ENCODE data around the gene CEMIP2. TPM values are rescaled to one million over a fixed set of nuclear protein-coding genes. Genes with fewer than 3 reads are reported as not detected.

CEMIP2 gene
- total RNA-seq, 1 experiment from 2014 or later, result 14.8 TPM

- BruUV-seq (replicated peaks), result no TSS peak
These were observed 22.0 kb upstream of the CEMIP2 start for GRCh38 chr9:71790296-71790695.

GRCh38 chr9:71783120-71783523, 14.8 kb upstream of the CEMIP2 start:
- DNase-seq (ENCODE audit: low read depth, low spot score) (no peak), ATAC-seq (no peak)
- Histone ChIP-seq H3K36me3 (ENCODE audit: control insufficient read depth, insufficient read depth, low read length) (no peaks in the 10 kb centered on the region), H3K4me1 (ENCODE audit: control insufficient read depth, insufficient read depth, low read length) (no peaks in the 10 kb centered on the region), H3K9me3 (ENCODE audit: control insufficient read depth, insufficient read depth, low read depth, low read length) (no peaks in the 10 kb centered on the region), H3K27ac (ENCODE audit: low read length) (no peak overlapping the region), H3K4me3 (ENCODE audit: low read depth in 2 of 2, low read length in 2 of 2) (no peak overlapping the region), H3K27me3 (ENCODE audit: control insufficient read depth, insufficient read depth, low read length) (no peaks in the 10 kb centered on the region)
- TF ChIP-seq REST (IDR thresholded peaks at IDR 0.05; ENCODE audit: insufficient read depth in 1 of 2, low read depth in 2 of 2, low read length in 1 of 2), result no peak
- no peak for TF ChIP-seq SIN3A (IDR thresholded peaks at IDR 0.05; ENCODE audit: borderline replicate concordance, insufficient read depth, low read depth, low read length)
- TF ChIP-seq POLR2AphosphoS5 (IDR thresholded peaks at IDR 0.05; ENCODE audit: low read depth, low read length), result no peak
- TF ChIP-seq CTCF (IDR thresholded peaks at IDR 0.05), result no peak
- TF ChIP-seq TCF7L2 (IDR thresholded peaks at IDR 0.05; ENCODE audit: low read depth, low read length), result no peak
- POLR2A ChIA-PET, result interaction anchor here (0.6 kb wide), 1 partner anchor 33 kb away, joined by 5 read pairs; no protein-coding TSS in a partner anchor
- intact Hi-C loops (cut with micrococcal nuclease; ENCODE audit: unreplicated experiment), result loop anchor here (10.0 kb wide), 1 partner anchor 462 kb away; no protein-coding TSS in a partner anchor
- BruUV-seq (replicated peaks), result no TSS peak
- CTCF ChIA-PET, result no interaction called here
- in situ Hi-C loops (cut with HindIII; ENCODE audit: low pct_unique_long_range_greater_than_20kb, low sequenced_read_pairs), result no loop called here

More at GRCh38 chr9:71790296-71790695, 22.0 kb upstream of the CEMIP2 start:
- TF ChIP-seq POLR2AphosphoS5 (IDR thresholded peaks at IDR 0.05; ENCODE audit: low read depth, low read length) (no peak), TCF7L2 (IDR thresholded peaks at IDR 0.05; ENCODE audit: low read depth, low read length) (no peak), CTCF (IDR thresholded peaks at IDR 0.05) (no peak)
- Histone ChIP-seq H3K27me3 (ENCODE audit: control insufficient read depth, insufficient read depth, low read length) (no peaks in the 10 kb centered on the region), H3K4me3 (ENCODE audit: low read depth in 2 of 2, low read length in 2 of 2) (no peak overlapping the region), H3K9me3 (ENCODE audit: control insufficient read depth, insufficient read depth, low read depth, low read length) (no peaks in the 10 kb centered on the region), H3K27ac (ENCODE audit: low read length) (no peak overlapping the region), H3K36me3 (ENCODE audit: control insufficient read depth, insufficient read depth, low read length) (no peaks in the 10 kb centered on the region), H3K4me1 (ENCODE audit: control insufficient read depth, insufficient read depth, low read length) (no peaks in the 10 kb centered on the region)
- ChIA-PET POLR2A (no interaction called here), CTCF (no interaction called here)
- DNase-seq (ENCODE audit: low read depth, low spot score) (no peak), ATAC-seq (no peak)
- intact Hi-C loops (cut with micrococcal nuclease; ENCODE audit: unreplicated experiment), result no loop called here
- in situ Hi-C loops (cut with HindIII; ENCODE audit: low pct_unique_long_range_greater_than_20kb, low sequenced_read_pairs), result no loop called here

All from Panc1 (cell line).